ENCODE data around the gene VAV1.

Gene VAV1

DNA sequence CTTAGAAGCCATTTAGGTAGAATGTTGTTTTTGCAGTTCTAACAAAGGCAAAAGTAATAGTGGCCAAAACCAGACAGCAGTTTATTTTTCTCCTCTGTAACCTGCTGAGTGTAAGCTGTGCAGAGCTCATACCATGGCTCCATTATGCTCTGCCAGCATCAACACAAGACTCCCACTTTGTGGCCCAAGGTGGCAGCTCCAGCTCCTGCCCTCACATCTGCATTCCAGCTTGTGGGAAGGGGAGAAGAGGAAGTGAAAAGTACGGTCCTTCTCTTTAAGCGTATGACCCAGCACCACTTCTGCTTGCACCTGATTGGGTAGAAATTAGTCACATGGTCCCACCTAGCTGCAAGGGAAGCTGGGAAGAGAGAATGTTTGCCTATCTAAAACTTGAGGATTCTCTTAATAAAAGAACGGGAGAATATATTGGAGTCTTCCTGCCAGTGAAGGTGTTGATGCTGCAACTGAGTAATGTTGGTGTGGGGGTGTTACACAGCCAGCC is 134.1 kb downstream of the VAV1 start:
- DNase-seq: no peak
